Measurements from ENCODE around the gene PSAPL1.
A peak's percentile ranks its signal among the peaks of the same experiment; 100 is the strongest.

PSAPL1 gene

GRCh38 chr4:7418131-7418943 lies 16.4 kb downstream of the PSAPL1 start:
- no peak for DNase-seq (ENCODE audit: low read depth)

GRCh38 chr4:7417639-7418038 lies 17.1 kb downstream of the PSAPL1 start:
- no peak for DNase-seq (ENCODE audit: low read depth)

GRCh38 chr4:7416745-7417432 lies 17.8 kb downstream of the PSAPL1 start:
- DNase-seq (ENCODE audit: low read depth): no peak

- no peak for DNase-seq (ENCODE audit: low read depth)
Observed at GRCh38 chr4:7415927-7416686, 18.6 kb downstream of the PSAPL1 start.

GRCh38 chr4:7414736-7415510 lies 19.8 kb downstream of the PSAPL1 start:
- DNase-seq (ENCODE audit: low read depth): no peak

GRCh38 chr4:7414046-7414445 lies 20.7 kb downstream of the PSAPL1 start:
- no peak for DNase-seq (ENCODE audit: low read depth)

- no peak for DNase-seq (ENCODE audit: low read depth)
Observed at GRCh38 chr4:7412554-7412912, 22.2 kb downstream of the PSAPL1 start.

- no peak for DNase-seq (ENCODE audit: low read depth)
Observed at GRCh38 chr4:7411896-7412553, 22.7 kb downstream of the PSAPL1 start.

- no peak for DNase-seq (ENCODE audit: low read depth)
Observed at GRCh38 chr4:7411491-7411890, 23.2 kb downstream of the PSAPL1 start.

GRCh38 chr4:7410446-7410845 lies 24.3 kb downstream of the PSAPL1 start:
- no peak for DNase-seq (ENCODE audit: low read depth)

GRCh38 chr4:7408166-7408565 lies 26.6 kb downstream of the PSAPL1 start:
- no peak for DNase-seq (ENCODE audit: low read depth)

GRCh38 chr4:7403001-7403400 lies 31.7 kb downstream of the PSAPL1 start:
- no peak for DNase-seq (ENCODE audit: low read depth)

GRCh38 chr4:7402526-7402925 lies 32.2 kb downstream of the PSAPL1 start:
- DNase-seq (ENCODE audit: low read depth): no peak

- DNase-seq (ENCODE audit: low read depth): no peak
Observed at GRCh38 chr4:7400671-7401298, 33.9 kb downstream of the PSAPL1 start.

- DNase-seq (ENCODE audit: low read depth): no peak
Observed at GRCh38 chr4:7399440-7400234, 35.1 kb downstream of the PSAPL1 start.

GRCh38 chr4:7398788-7399439 lies 35.8 kb downstream of the PSAPL1 start:
- DNase-seq (ENCODE audit: low read depth): no peak

- DNase-seq (ENCODE audit: low read depth): peak; percentile 1
Observed at GRCh38 chr4:7398104-7398423, 36.7 kb downstream of the PSAPL1 start.

- DNase-seq (ENCODE audit: low read depth): no peak
Observed at GRCh38 chr4:7397206-7398103, 37.3 kb downstream of the PSAPL1 start.
